Neural progenitor cell (in vitro differentiated cells): Measurements from ENCODE around the gene HBS1L.

Experiments
- EZH2 ChIP-seq: fragments of 200-600 bp; sonication (generic); IDR thresholded peaks from 2 replicates; pipeline ENCODE4 v1.6.1; 2017; ENCODE audit warnings: antibody characterized with exemption, mild to moderate bottlenecking, moderate library complexity
- TF ChIP-seq, protein P1 (sequence below): fragments of 200-600 bp; sonication (generic); IDR thresholded peaks from 2 replicates; pipeline ENCODE4 v1.5.1; 2017; ENCODE audit warnings: antibody characterized with exemption, mild to moderate bottlenecking

DNA sequence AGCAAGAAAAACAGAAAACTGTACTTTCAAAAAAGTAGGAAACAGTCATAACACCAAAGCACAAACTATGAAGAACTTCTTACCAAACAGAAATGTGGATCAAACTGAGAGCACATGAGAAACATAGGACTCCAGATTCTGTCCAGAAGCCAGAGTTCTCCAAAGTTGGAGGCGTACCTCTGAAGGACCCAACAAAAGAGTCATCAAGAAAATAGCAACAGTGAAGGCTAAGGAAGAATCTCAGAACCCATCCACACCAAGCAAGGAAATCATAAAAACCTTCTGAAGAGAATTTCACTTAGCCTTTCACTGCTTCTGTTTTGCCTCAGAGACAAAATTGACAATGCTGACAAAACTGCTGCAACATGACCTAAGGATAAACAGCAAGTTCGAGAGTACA, 29.4 kb downstream of the HBS1L start:
- TF ChIP-seq, protein P1, sequence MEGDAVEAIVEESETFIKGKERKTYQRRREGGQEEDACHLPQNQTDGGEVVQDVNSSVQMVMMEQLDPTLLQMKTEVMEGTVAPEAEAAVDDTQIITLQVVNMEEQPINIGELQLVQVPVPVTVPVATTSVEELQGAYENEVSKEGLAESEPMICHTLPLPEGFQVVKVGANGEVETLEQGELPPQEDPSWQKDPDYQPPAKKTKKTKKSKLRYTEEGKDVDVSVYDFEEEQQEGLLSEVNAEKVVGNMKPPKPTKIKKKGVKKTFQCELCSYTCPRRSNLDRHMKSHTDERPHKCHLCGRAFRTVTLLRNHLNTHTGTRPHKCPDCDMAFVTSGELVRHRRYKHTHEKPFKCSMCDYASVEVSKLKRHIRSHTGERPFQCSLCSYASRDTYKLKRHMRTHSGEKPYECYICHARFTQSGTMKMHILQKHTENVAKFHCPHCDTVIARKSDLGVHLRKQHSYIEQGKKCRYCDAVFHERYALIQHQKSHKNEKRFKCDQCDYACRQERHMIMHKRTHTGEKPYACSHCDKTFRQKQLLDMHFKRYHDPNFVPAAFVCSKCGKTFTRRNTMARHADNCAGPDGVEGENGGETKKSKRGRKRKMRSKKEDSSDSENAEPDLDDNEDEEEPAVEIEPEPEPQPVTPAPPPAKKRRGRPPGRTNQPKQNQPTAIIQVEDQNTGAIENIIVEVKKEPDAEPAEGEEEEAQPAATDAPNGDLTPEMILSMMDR: no peak
- TF ChIP-seq EZH2: no peak
